Measurements from ENCODE around the gene GAL. TPM values are rescaled to one million over a fixed set of nuclear protein-coding genes. Genes with fewer than 3 reads are reported as not detected.

Gene GAL
- total RNA-seq, 4 donors from 2014 or later: 4.9 TPM; not detected in 3

DNA sequence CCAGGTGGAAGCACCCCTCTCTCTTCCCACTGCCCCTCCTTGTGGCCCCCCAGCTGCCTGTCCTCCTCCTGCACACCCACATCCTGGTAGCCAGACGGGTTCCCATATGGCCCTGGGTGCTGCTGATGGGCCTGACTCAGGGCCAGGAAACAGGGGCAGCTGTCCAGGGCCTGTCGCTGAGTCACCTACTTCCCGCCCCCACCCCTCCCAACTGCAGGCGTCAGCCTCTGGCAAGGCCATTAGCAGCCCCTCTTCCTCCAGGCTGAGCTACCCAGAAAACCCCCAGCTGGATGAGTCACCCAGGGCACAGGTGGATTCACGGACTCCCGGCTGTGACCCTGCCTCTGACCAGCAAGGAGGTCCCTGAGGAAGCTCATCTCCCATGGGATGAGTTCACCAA lies 6.9 kb upstream of the GAL start:
- TF ChIP-seq, protein P1, sequence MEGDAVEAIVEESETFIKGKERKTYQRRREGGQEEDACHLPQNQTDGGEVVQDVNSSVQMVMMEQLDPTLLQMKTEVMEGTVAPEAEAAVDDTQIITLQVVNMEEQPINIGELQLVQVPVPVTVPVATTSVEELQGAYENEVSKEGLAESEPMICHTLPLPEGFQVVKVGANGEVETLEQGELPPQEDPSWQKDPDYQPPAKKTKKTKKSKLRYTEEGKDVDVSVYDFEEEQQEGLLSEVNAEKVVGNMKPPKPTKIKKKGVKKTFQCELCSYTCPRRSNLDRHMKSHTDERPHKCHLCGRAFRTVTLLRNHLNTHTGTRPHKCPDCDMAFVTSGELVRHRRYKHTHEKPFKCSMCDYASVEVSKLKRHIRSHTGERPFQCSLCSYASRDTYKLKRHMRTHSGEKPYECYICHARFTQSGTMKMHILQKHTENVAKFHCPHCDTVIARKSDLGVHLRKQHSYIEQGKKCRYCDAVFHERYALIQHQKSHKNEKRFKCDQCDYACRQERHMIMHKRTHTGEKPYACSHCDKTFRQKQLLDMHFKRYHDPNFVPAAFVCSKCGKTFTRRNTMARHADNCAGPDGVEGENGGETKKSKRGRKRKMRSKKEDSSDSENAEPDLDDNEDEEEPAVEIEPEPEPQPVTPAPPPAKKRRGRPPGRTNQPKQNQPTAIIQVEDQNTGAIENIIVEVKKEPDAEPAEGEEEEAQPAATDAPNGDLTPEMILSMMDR (IDR thresholded peaks at IDR 0.05; ENCODE audit: low read depth): no peak

DNA sequence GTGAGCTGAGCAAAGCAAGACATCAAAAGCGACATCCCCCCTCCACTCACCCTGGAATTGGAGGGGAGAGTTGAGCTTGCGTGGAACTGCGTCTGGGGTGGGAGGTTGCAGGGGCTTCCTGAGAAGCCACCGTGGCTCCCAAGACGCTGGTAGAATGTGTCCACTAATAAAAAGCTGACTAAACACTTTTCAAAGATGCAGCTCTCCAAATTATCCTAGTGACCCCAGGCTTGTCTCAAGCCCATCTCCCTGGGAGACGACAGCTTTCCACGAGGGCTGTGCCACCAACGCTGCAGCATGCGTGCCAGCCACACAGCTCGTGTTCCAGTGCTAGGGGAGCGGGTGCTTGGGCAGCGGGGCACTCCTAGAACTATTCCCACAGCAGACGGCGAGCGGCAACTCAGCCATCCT lies 6.3 kb upstream of the GAL start:
- TF ChIP-seq, protein P1 (IDR thresholded peaks at IDR 0.05; ENCODE audit: low read depth): no peak

DNA sequence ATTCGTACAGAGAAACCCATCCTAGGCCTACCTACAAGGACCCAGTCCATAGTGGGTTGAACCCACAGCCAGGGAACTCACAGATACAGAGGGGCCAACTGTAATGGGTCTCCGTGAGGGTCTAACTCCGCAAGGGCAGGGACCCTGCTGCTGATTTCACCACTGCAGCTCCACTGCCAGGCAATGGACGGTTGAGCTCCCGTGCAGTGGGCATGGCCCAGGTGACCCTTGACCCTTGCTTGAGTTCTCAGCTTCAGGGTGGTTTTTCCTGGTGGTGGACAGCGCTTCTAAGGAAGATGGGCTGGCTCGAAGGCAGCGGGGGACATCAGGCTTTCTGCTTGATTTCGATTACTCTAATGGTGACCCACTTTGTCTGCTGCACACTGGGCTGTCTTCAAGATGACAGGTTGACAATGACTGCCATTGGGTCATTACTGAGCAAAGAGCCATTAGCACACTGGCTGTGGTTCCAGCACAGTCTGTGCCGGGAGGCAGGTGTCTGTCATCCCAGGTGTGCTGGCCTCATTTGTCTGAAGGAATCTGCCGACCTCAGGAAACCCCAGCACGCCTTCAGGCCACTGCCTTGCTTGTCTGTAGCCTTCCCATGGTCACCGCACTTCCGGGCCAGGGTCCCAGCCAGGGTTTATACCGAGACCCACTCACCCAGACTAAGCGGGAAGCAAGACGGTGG lies 3.7 kb upstream of the GAL start:
- TF ChIP-seq, protein P1 (IDR thresholded peaks at IDR 0.05; ENCODE audit: low read depth): no peak

DNA sequence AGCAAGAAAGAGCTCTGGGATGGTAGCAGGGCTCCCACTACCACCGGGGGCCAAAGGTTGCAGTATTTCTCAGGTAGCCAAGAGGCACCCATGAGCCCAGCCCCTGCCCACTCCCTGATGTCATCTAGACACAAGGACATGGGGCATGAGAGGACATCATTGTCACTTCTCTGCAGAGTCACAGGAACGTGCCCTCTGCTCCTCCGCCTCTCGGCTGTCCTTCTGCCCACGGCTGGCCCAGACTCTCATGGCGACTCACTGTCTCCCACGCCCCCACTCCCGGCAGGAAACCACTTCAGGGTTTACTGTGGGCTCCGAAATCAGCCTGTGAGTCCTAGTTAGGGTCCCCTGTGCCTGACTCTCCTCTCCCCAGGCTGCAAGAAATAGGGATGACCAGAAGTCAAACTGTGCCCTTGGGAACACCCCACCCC lies 1.8 kb upstream of the GAL start:
- TF ChIP-seq, protein P1 (IDR thresholded peaks at IDR 0.05; ENCODE audit: low read depth): no peak

DNA sequence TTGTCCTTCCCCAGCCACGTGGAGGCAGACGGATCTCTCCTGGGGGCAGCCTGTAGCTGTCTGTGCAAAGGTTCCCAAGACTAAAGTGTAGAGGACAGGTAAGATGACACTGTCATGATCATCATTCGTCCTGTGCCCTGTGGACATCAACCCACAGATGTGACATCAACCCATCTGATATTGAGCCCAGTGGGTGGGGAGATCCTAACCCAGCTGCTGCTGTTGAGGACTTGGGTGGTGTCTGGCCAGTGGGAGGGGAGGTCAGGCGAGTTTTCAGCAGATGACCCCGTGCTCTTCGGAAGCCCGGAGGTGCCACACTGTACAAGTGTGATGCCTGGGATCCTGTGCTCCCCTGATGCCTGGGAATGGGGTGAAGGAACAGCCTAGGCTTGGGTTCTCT lies 1.2 kb upstream of the GAL start:
- TF ChIP-seq, protein P1 (IDR thresholded peaks at IDR 0.05; ENCODE audit: low read depth): no peak

DNA sequence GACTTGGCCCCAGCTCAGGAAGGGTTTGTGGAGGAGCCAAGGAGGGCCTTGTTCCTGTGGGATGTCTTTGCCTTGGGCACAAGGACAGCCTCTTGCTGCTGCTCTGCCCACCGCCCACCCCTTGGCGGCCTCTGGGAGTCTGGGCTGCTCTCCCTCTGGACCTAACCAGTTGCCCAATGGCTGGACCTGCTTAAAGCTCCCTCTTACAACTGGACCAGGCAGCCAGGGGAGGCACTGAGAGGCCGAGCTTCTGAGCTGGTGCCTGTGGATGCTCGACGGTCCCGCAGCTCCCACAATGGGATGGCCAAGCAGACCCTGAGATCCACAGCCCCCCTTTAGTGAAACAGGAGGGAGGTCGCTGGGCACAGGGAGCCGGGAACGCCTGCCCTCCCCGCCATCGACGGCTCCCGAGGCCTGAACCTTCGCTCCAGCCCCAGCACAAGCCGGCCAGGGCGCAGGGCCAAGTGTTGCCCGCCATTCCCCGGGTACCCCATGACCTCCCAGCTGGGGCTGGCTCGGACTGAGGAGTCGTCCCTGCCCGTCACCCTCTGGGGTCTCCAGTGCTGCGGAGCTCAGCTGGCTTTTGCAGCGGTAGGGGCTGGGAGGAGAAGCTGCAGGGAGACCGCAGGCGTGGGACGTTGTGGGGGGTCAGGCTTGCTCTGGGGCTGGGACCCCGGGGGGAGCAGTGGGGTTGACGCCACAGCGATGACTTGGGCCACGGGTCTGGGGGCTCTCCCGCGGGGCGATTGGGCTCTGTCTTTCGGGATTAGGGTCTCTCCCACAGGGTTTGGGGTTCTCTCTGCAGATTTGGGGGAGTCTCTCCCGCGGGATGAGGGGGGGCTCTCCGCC lies 584 bp upstream of the GAL start:
- TF ChIP-seq, protein P1 (IDR thresholded peaks at IDR 0.05; ENCODE audit: low read depth): no peak

DNA sequence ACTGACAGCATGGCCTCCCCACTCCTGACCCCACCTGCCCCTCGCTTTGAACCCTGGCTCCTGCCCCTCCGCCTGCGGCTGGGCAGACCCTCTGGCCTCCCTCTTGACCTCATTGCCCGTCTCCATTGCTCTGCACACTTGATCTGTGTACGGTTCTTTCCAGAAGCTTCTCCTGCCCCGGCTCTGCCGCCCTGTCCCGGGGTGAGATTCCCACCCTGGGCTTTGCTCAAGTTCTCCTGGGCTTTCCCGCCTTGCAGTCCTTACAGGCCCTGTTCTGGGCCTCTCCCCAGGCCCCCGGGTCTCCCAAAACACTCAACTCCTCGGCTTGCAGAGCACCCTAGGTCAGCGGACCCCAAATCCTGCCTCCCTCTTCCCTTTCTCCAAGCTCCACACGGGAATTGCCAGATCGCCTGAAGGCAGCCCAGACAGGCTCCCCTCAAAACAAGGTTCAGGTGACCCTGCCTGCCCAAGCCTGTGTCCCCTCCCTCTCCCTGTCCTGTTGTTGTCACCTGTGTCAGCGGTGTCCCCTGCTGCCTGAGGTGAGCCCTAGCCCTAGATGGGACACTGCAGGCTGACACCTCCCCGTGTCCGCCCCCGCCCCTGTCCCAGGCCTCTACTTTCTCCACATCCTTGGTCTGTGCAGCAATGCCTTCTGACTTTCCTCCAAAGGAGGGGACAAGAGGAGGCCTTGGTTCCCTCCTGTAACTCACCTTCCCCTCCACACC lies 1.5 kb downstream of the GAL start:
- TF ChIP-seq, protein P1 (IDR thresholded peaks at IDR 0.05; ENCODE audit: low read depth): no peak

Data from subcutaneous adipose tissue (tissue), 4 donors.